Measurements from ENCODE around the gene SECTM1.
A peak's percentile ranks its signal among the peaks of the same experiment; 100 is the strongest.
"Not testable (repeated sequence)": the region's sequence is repeated elsewhere in the genome, so short reads cannot be mapped to it uniquely, and the experiment has no call there.

SECTM1 gene

DNA sequence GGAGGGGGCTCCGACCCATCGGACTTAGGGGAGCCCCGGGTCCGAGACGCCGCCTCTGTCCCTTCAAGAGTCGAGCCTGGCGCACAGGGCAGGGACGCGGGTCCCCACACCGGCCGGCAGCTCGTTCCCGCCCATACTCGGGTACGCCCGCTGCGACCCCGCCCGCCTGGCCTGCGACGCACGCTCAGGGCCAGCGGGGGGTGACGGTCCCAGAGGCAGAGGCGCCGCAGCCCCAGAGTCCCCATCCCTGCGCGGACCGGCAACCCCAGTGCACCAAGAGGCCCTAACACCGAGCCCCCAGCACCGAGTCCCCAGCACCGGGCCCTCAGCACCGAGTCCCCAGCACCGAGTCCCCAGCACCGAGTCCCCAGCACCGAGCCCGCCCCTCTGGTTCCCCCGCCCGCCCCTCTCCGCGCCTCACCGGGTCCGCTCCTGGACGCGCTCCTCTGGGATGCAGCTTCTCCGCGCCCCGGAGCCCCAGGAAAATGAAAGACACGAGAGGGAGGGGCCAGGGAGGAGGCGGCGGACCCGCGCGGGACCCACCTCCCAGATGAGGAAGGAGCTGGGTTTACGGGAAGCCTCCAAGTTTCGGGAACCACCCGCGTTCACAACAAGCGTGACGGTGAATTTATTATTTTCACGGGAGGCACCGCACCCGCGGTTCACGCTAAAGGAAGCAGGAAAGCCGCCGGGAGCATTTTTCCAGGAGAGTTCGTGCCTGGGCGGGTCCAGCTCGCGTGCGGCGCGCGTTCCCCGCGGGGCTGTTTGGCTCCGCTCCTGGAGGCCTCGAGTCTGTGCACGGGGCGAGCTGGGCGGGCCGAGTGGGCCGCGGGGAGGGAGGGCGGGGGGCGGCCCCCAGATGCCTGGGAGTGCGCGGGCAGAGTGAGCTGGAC, at the start of gene SECTM1:
Gene SECTM1 (minus strand): TSS at position 488 of the 893 bp plus-strand sequence. CDS start 6,526 bp downstream, outside the sequence.
- TF ChIP-seq, protein P1, sequence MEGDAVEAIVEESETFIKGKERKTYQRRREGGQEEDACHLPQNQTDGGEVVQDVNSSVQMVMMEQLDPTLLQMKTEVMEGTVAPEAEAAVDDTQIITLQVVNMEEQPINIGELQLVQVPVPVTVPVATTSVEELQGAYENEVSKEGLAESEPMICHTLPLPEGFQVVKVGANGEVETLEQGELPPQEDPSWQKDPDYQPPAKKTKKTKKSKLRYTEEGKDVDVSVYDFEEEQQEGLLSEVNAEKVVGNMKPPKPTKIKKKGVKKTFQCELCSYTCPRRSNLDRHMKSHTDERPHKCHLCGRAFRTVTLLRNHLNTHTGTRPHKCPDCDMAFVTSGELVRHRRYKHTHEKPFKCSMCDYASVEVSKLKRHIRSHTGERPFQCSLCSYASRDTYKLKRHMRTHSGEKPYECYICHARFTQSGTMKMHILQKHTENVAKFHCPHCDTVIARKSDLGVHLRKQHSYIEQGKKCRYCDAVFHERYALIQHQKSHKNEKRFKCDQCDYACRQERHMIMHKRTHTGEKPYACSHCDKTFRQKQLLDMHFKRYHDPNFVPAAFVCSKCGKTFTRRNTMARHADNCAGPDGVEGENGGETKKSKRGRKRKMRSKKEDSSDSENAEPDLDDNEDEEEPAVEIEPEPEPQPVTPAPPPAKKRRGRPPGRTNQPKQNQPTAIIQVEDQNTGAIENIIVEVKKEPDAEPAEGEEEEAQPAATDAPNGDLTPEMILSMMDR (IDR thresholded peaks at IDR 0.05; ENCODE audit: low read depth, low read length, missing control alignments), result no peak
- peak within 1 kb of the TSS; percentile 41 for H3K4me3 ChIP-seq (replicated peaks; ENCODE audit: low read depth, low read length)
- no peak for DNase-seq (ENCODE audit: extremely low read depth, low read depth)

DNA sequence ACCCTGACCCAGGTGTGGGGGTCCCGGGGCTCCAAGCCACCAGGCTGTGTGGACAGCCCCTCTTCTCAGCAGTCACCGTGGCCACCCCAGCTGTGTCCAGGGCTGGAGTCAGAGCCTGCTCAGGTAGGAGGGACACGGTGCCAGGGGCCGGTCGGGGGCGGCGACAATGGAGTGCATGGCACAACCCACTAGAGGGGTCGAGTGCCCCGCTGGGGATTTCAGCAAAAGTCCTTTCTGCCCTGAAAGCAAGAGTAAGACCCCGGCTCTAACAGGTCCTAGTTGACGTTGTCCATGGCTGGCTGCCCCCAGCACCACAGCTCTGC, 49.3 kb upstream of the SECTM1 start:
- no peak overlapping the region for H3K4me3 ChIP-seq (replicated peaks; ENCODE audit: low read depth, low read length)
- DNase-seq (ENCODE audit: extremely low read depth, low read depth), result no peak
- TF ChIP-seq, protein P1 (IDR thresholded peaks at IDR 0.05; ENCODE audit: low read depth, low read length, missing control alignments), result no peak

DNA sequence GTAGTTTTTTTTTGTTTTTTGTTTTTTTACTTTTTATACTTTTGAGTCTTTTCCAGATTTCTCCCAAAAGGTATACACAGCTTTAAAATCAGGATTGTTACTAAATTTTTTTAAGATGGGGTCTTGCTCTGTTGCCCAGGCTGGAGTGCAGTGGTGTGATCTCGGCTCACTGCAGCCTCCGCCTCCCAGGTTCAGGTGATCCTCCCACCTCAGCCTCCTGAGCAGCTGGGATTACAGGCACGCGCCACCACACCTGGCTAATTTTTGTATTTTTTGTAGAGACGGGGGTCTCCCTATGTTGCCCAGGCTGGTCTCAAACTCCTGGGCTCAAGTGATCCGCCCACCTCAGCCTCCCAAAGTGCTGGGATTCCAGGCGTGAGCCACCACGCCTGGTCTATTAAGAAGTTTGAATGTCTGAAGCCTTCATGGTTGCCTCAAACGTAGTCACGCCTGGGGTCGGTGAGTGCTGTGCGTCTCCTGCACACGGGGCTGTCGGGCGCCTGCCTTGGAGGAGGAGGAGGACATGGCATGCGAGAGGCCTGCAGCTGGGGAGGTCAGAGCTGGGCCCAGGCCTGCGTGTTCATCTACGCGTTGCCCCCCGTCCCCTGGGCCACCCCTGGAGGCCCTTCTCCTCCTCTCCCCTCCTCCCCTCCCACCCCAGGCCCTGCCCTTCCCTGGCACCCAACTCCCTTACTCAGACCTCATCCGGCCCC, 48.8 kb upstream of the SECTM1 start:
- H3K4me3 ChIP-seq (replicated peaks; ENCODE audit: low read depth, low read length); DNase-seq (ENCODE audit: extremely low read depth, low read depth): not testable (repeated sequence)

DNA sequence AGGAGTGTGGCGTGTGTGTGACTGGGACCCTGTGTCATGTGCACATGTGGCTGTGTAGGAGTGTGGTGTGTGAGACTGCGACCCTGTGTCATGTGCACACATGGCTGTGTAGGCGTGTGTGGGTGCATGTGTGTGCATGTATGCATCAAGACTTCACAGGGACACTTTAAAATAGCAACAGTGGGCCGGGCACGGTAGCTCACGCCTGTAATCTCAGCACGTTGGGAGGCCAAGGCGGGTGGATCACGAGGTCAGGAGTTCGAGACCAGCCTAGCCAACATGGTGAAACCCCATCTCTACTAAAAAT, 48.1 kb upstream of the SECTM1 start:
- not testable (repeated sequence) for DNase-seq (ENCODE audit: extremely low read depth, low read depth); H3K4me3 ChIP-seq (replicated peaks; ENCODE audit: low read depth, low read length)

DNA sequence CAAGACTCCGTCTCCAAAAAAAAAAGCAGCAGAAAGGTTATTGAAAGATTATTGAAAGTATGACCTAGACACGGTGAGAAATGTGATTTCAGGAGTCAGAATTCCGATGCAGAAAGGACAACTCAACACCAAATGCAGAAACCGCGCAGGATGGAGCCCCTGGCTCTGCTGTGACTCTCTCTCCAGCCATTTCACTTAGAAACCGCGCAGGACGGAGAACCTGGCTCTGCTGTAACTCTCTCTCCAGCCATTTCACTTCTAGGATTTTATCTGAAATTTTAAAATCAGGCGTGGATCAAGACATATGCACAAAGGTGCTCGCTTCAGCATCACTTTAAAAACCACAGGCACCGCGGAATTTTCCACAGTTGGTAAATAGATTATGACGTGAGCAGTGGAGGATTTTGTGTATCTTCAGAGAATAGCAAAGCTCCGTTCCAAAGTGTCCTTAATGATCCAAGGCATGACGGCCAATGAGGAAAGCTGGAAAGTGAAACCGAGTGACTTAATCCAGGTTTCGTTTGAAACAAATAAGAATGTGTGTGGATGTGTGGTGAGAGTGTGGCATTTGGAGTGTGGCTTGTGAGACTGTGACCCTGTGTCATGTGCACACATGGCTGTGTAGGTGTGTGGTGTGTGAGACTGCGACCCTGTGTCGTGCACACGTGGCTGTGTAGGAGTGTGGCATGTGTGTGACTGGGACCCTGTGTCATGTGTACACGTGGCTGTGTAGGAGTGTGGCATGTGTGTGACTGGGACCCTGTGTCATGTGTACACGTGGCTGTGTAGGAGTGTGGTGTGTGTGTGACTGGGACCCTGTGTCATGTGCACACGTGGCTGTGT, 47.5 kb upstream of the SECTM1 start:
- no peak for DNase-seq (ENCODE audit: extremely low read depth, low read depth)
- TF ChIP-seq, protein P1 (IDR thresholded peaks at IDR 0.05; ENCODE audit: low read depth, low read length, missing control alignments), result no peak
- H3K4me3 ChIP-seq (replicated peaks; ENCODE audit: low read depth, low read length), result no peak overlapping the region

DNA sequence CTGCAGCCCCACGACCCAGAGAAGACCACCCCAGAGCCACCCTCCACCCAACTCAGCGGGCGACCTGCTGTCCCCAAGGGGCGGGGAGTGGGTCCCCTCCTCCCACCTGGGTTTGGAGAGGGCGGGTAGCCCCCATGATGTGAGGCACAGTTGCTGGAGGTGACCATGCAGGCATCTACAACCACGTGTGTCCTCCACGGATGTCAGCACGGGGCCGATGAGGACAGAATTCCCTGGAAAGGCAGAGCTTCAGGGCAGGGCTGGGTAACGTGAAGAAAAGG, 45.1 kb upstream of the SECTM1 start:
- no peak for DNase-seq (ENCODE audit: extremely low read depth, low read depth)
- TF ChIP-seq, protein P1 (IDR thresholded peaks at IDR 0.05; ENCODE audit: low read depth, low read length, missing control alignments), result no peak
- no peak overlapping the region for H3K4me3 ChIP-seq (replicated peaks; ENCODE audit: low read depth, low read length)

DNA sequence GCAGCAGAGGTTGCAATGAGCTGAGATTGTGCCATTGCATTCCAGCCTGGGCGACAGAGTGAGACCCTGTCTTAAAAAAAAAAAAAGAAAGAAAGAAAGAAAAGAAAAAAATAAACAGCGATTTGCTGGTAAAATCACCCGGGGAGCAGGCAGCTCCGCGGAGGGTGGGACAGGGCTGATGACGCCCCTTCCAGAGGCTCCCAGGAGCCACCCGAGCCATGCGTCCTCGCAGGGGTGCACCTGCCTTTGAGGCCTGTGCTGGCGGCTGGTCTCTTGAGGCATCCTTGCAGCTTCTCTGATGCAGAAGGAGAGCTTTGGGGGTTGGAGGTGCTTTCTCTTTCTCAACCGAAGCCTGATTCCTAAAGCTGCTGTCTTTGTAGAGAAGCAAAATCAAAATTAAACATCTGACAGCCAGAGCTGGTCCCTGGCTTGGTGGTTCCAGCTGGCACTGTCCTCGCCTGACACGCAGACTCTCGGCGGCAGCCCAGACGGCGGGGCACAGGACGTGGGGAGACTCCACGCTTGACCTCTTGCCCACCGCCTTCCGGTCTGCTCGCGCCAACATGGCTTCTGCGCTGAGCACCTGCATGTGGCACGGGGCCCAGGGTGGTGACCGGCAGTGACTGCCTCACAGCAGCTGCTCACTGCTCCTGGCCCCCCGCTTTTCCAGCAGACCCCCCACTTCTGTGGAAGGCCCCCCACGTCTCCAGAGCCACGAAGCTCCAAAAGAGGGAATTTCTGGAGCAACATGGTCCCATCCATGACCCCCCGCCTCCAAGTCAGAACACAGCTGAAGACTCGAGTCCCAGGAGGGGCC, 44.6 kb upstream of the SECTM1 start:
- TF ChIP-seq, protein P1 (IDR thresholded peaks at IDR 0.05; ENCODE audit: low read depth, low read length, missing control alignments), result no peak
- H3K4me3 ChIP-seq (replicated peaks; ENCODE audit: low read depth, low read length), result no peak overlapping the region
- DNase-seq (ENCODE audit: extremely low read depth, low read depth), result no peak

DNA sequence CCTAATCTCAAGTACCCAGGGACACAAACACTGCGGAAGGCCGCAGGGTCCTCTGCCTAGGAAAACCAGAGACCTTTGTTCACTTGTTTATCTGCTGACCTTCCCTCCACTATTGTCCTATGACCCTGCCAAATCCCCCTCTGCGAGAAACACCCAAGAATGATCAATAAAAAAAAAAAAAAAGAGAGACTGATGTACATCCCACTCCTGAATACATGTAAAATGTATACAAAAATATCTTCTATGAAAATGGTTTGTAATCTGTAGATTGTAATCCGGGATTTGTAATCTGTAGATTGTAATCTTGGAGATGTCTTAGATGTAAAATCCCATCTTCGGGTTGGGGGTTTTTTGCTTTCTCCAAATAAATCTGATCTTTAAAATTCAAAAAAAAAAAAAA, 43.7 kb upstream of the SECTM1 start:
- not testable (repeated sequence) for H3K4me3 ChIP-seq (replicated peaks; ENCODE audit: low read depth, low read length); DNase-seq (ENCODE audit: extremely low read depth, low read depth)

All from HFF-Myc (cell line).